Kidney (tissue), 14 donors: Measurements from ENCODE around the gene CNN1. TPM values are rescaled to one million over a fixed set of nuclear protein-coding genes. Genes with fewer than 3 reads are reported as not detected.

ENCODE experiments used
- DNase-seq, 5 donors: peaks; one replicate each; pipeline ENCODE4 v3.0.0-alpha.2; 2013 to 2020
- FAIRE-seq: peaks from 2 replicates; lab custom pipeline; 2012; peaks lifted over from hg19 to GRCh38; lab: Jason Lieb, UNC
- H3K27ac ChIP-seq, 2 donors: one replicate each; pipeline ENCODE4 v1.7.0; 2013; ENCODE audit warnings: low read depth in 2 of 2, low read length in 2 of 2, inconsistent platforms in 1 of 2
- H3K27me3 ChIP-seq: one replicate; pipeline ENCODE4 v1.7.1; 2013; ENCODE audit warnings: low read length, inconsistent platforms; ENCODE audit not compliant: control insufficient read depth, insufficient read depth
- H3K36me3 ChIP-seq, 3 donors: one replicate each; pipeline versions ENCODE4 v1.7.0 to v1.7.1; 2013; ENCODE audit warnings: low read length in 3 of 3, control low read depth in 1 of 3, inconsistent platforms in 1 of 3; ENCODE audit not compliant: insufficient read depth in 3 of 3, control insufficient read depth in 2 of 3
- H3K4me1 ChIP-seq, 3 donors: one replicate each; pipeline versions ENCODE4 v1.7.0 to v1.7.1; 2013; ENCODE audit warnings: low read length in 3 of 3, inconsistent platforms in 1 of 3, low read depth in 1 of 3; ENCODE audit not compliant: control insufficient read depth in 2 of 3, insufficient read depth in 2 of 3
- H3K4me3 ChIP-seq, 3 donors: one replicate each; pipeline versions ENCODE4 v1.7.0 to v1.8.1; 2013; ENCODE audit warnings: low read length in 3 of 3, control low read depth in 1 of 3, inconsistent platforms in 1 of 3
- H3K9ac ChIP-seq, 3 donors: one replicate each; pipeline versions ENCODE4 v1.7.0 to v1.7.1; 2013; ENCODE audit warnings: low read length in 3 of 3, control low read depth in 1 of 3, inconsistent platforms in 1 of 3
- H3K9me3 ChIP-seq, 3 donors: one replicate each; pipeline versions ENCODE4 v1.7.0 to v1.7.1; 2013; ENCODE audit warnings: low read length in 3 of 3, control low read depth in 1 of 3, inconsistent platforms in 1 of 3; ENCODE audit not compliant: control insufficient read depth in 2 of 3, insufficient read depth in 1 of 3
- CTCF ChIP-seq: IDR thresholded peaks from 3 replicates; pipeline ENCODE4 v1.5.1; 2012; ENCODE audit warnings: mild to moderate bottlenecking, moderate library complexity, borderline replicate concordance; ENCODE audit not compliant: insufficient read depth; ENCODE audit errors: extremely low read depth
- intact Hi-C: fragments of 100-400 bp; cut with DNase I; formaldehyde crosslinking; loops from one replicate; pipeline ENCODE4 v1.11.1; 2022
- polyA plus RNA-seq: library from polyadenylated mRNA; stranded (reverse); fragments of 350-450 nt; fragmentation: Illumina TruSeq; extraction: RNeasy Lipid Tissue Mini Kit (QIAGEN cat#74804); gene quantifications from one replicate; pipeline ENCODE4 v1.2.3, GENCODE V29; 2014; ENCODE audit warnings: low read depth, low replicate concordance; ENCODE audit not compliant: insufficient read depth
- total RNA-seq: library from RNA; stranded (reverse); fragmentation: NEBNext Ultra II Directional; extraction: Animal tissue kit (Norgen Biotek cat#: 25700); gene quantifications from one replicate; pipeline ENCODE4 v1.2.1, GENCODE V29; 2021
- donor health status: control.
- donor health status: control.
- donor health status: control.
- donor health status: control.
- donor health status: control.
- donor health status: DM: yes; HTN: yes; CAD: no.
- donor health status: Normal renal cell carcinoma (clear cell type).

The CNN1 gene
- total and polyA plus RNA-seq, 2 donors from 2014 or later: 42.2 to 47.8 TPM

- intact Hi-C loops: no loop called here
- FAIRE-seq: no peak
- Histone ChIP-seq H3K9me3 (no peaks in the 10 kb centered on the region), H3K27ac (no peak overlapping the region), H3K4me1 (peaks cover 0 to 9% (median 0%) of the 10 kb centered on the region in 3 donors), H3K4me3 (no peak overlapping the region), H3K9ac (no peak overlapping the region), H3K27me3 (no peaks in the 10 kb centered on the region), H3K36me3 (peaks cover 0 to 5% (median 4%) of the 10 kb centered on the region in 3 donors)
- no peak for TF ChIP-seq CTCF
- peak in 1 of 5 donors; percentile 60 for DNase-seq
Measured at GRCh38 chr19:11506967-11507366, 31.7 kb upstream of the CNN1 start.

DNA sequence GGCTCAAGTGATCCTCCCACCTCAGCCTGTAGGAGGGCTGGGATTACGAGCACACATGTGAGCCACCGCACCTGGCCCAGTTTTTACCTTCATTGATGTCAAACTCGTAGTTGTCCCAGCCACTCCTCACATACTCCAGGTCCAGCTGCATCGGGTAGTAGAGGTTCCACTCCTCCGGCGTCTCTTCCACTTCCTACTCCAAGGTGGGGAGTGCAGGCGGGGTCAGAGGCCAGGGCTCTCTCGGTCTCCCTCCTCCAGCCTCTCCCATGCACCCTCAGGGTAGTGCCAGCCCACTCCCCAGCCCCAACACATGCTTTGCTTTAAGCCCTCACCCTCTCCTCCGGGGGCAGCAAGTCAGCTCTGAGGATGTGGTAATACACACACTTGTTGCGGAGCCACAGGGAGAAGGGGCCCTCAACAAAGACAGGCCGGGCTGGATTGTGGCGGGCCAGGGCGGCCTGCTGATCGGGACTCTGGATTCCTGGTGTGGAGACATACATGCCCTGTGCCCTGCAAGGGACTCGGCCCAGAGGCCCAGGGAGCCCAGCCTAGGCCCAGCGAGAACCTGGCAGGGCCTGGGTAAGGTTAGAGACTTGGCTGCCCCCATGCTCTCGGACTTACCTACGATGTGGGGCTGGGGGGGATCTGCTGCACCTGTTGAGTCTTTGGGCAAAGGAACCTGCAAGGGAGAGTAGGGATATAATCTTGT is 31.1 kb upstream of the CNN1 start:
- Histone ChIP-seq H3K4me3 (no peak overlapping the region), H3K27ac (no peak overlapping the region), H3K36me3 (peaks cover 0 to 9% (median 5%) of the 10 kb centered on the region in 3 donors), H3K9me3 (no peaks in the 10 kb centered on the region), H3K9ac (no peak overlapping the region), H3K4me1 (peaks cover 0 to 9% (median 0%) of the 10 kb centered on the region in 3 donors), H3K27me3 (no peaks in the 10 kb centered on the region)
- DNase-seq (no peak), FAIRE-seq (no peak)
- TF ChIP-seq CTCF: no peak
- intact Hi-C loops: no loop called here

DNA sequence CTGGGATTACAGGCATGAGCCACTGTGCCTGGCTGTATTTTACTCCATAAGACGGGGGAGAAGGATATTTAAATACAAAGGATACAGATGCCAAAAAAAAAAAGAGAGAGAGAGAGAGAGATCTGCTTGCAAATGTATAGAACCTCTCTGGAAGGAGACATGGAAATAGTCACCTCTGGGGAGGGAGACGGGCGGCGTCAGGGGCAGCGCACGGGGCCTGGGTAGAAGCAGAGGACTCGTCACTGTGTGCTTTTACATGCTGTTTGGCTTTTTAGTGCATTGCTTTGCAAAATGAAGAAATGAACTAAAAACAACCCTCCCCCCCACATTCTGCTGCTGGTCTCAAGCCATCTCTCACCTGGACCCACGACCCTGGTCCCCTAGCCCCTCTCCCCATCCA is 28.2 kb upstream of the CNN1 start:
- Histone ChIP-seq H3K4me1 (peaks cover 0 to 5% (median 0%) of the 10 kb centered on the region in 3 donors), H3K9me3 (no peaks in the 10 kb centered on the region), H3K36me3 (peaks cover 0 to 14% (median 10%) of the 10 kb centered on the region in 3 donors), H3K27ac (no peak overlapping the region), H3K27me3 (no peaks in the 10 kb centered on the region), H3K9ac (no peak overlapping the region), H3K4me3 (no peak overlapping the region)
- FAIRE-seq: no peak
- TF ChIP-seq CTCF: no peak
- intact Hi-C loops: no loop called here
- no peak for DNase-seq
